GM19023 (cell line): ENCODE data around the gene CHSY3.
A peak's percentile ranks its signal among the peaks of the same experiment; 100 is the strongest.

Experiments used
- ATAC-seq: cut with Tn5 transposase; IDR thresholded peaks from one replicate; pipeline ENCODE4 v1.9.1; 2021; ENCODE audit warnings: mild to moderate bottlenecking, moderate library complexity; ENCODE audit not compliant: unreplicated experiment

Gene CHSY3

GRCh38 chr5:129904102-129904666, at the start of gene CHSY3:
Gene CHSY3, plus strand, starts transcription at chr5:129904465.
- peak; percentile 66 for ATAC-seq

GRCh38 chr5:129856325-129856724, 47.9 kb upstream of the CHSY3 start:
- no peak for ATAC-seq

GRCh38 chr5:129857116-129857515, 47.1 kb upstream of the CHSY3 start:
- no peak for ATAC-seq

GRCh38 chr5:129858131-129858675, 46.1 kb upstream of the CHSY3 start:
- ATAC-seq: no peak

GRCh38 chr5:129884322-129884721, 19.9 kb upstream of the CHSY3 start:
- no peak for ATAC-seq

- no peak for ATAC-seq
Observed at GRCh38 chr5:129899454-129899853, 4.8 kb upstream of the CHSY3 start.

- ATAC-seq: no peak
Observed at GRCh38 chr5:129902816-129903215, 1.4 kb upstream of the CHSY3 start.

GRCh38 chr5:129903466-129904101, 681 bp upstream of the CHSY3 start:
- ATAC-seq: no peak

- ATAC-seq: peak; percentile 37
Observed at GRCh38 chr5:129904667-129905472, 605 bp downstream of the CHSY3 start.

GRCh38 chr5:129905473-129906176, 1.4 kb downstream of the CHSY3 start:
- ATAC-seq: no peak

- ATAC-seq: no peak
Observed at GRCh38 chr5:129906177-129906887, 2.1 kb downstream of the CHSY3 start.

- no peak for ATAC-seq
Observed at GRCh38 chr5:129909225-129909624, 5.0 kb downstream of the CHSY3 start.

- ATAC-seq: no peak
Observed at GRCh38 chr5:129912601-129913255, 8.5 kb downstream of the CHSY3 start.

- ATAC-seq: no peak
Observed at GRCh38 chr5:129915415-129915814, 11.2 kb downstream of the CHSY3 start.

- no peak for ATAC-seq
Observed at GRCh38 chr5:129917224-129917623, 13.0 kb downstream of the CHSY3 start.

GRCh38 chr5:129921204-129921603, 16.9 kb downstream of the CHSY3 start:
- ATAC-seq: no peak

GRCh38 chr5:129930221-129930620, 26.0 kb downstream of the CHSY3 start:
- ATAC-seq: no peak

- no peak for ATAC-seq
Observed at GRCh38 chr5:129935626-129936025, 31.4 kb downstream of the CHSY3 start.

GRCh38 chr5:129938077-129938476, 33.8 kb downstream of the CHSY3 start:
- ATAC-seq: no peak

- ATAC-seq: no peak
Observed at GRCh38 chr5:129943936-129944335, 39.7 kb downstream of the CHSY3 start.
